Liver (tissue), 9 donors: Measurements from ENCODE around the gene BEAN1. TPM values are rescaled to one million over a fixed set of nuclear protein-coding genes. Genes with fewer than 3 reads are reported as not detected.

Source experiments
- DNase-seq: peaks from one replicate; pipeline ENCODE4 v3.0.0-alpha.2; 2017; ENCODE audit warnings: low spot score
- H3K27ac ChIP-seq, 2 donors: one replicate each; pipeline ENCODE4 v1.7.0; 2013; ENCODE audit warnings: inconsistent platforms in 2 of 2, low read length in 2 of 2, control low read depth in 1 of 2, low read depth in 1 of 2, mild to moderate bottlenecking in 1 of 2
- H3K27me3 ChIP-seq, 4 donors: one replicate each; pipeline versions ENCODE4 v1.6.1 to v1.7.0; 2013; ENCODE audit warnings: low read length in 3 of 4, inconsistent platforms in 1 of 4, mild to moderate bottlenecking in 1 of 4, moderate library complexity in 1 of 4; ENCODE audit not compliant: control insufficient read depth in 4 of 4, insufficient read depth in 4 of 4
- H3K36me3 ChIP-seq, 4 donors: one replicate each; pipeline versions ENCODE4 v1.6.1 to v1.7.0; 2013; ENCODE audit warnings: low read length in 3 of 4, mild to moderate bottlenecking in 3 of 4, low read depth in 1 of 4, moderate library complexity in 1 of 4; ENCODE audit not compliant: control insufficient read depth in 4 of 4, insufficient read depth in 3 of 4
- H3K4me1 ChIP-seq, 4 donors: one replicate each; pipeline versions ENCODE4 v1.6.1 to v1.7.0; 2013; ENCODE audit warnings: low read length in 3 of 4, mild to moderate bottlenecking in 3 of 4, moderate library complexity in 1 of 4; ENCODE audit not compliant: control insufficient read depth in 4 of 4, insufficient read depth in 4 of 4
- H3K4me3 ChIP-seq, 3 donors: one replicate each; pipeline versions ENCODE4 v1.6.1 to v1.7.0; 2013; ENCODE audit warnings: low read length in 3 of 3, control low read depth in 1 of 3, low read depth in 1 of 3, mild to moderate bottlenecking in 1 of 3
- H3K9ac ChIP-seq, 2 donors: one replicate each; pipeline ENCODE4 v1.7.0; 2013; ENCODE audit warnings: low read length in 2 of 2, mild to moderate bottlenecking in 2 of 2, moderate library complexity in 2 of 2, control low read depth in 1 of 2, low read depth in 1 of 2
- H3K9me3 ChIP-seq, 4 donors: one replicate each; pipeline versions ENCODE4 v1.6.1 to v1.7.0; 2013; ENCODE audit warnings: low read length in 3 of 4; ENCODE audit not compliant: control insufficient read depth in 4 of 4
- CTCF ChIP-seq: fragments of 150-350 bp; IDR thresholded peaks from 2 replicates; pipeline ENCODE4 v1.5.1; 2017; ENCODE audit warnings: improper control_type of control experiment, low read depth, low read length; ENCODE audit not compliant: missing input control
- EGR1 ChIP-seq, 2 donors: IDR thresholded peaks; 2 replicates each; pipeline ENCODE4 v1.6.1; 2016 to 2018; ENCODE audit warnings: antibody characterized with exemption in 2 of 2, low read depth in 2 of 2
- FOXA2 ChIP-seq: IDR thresholded peaks from 2 replicates; pipeline ENCODE4 v1.6.1; 2016; ENCODE audit warnings: antibody characterized with exemption
- HNF4G ChIP-seq: IDR thresholded peaks from 2 replicates; pipeline ENCODE4 v1.6.1; 2016; ENCODE audit warnings: antibody characterized with exemption
- MAX ChIP-seq: IDR thresholded peaks from 2 replicates; pipeline ENCODE4 v1.6.1; 2016; ENCODE audit warnings: antibody characterized with exemption
- RAD21 ChIP-seq, 2 donors: IDR thresholded peaks; 2 replicates each; pipeline ENCODE4 v1.6.1; 2016; ENCODE audit warnings: antibody characterized with exemption in 2 of 2, mild to moderate bottlenecking in 2 of 2
- SP1 ChIP-seq: IDR thresholded peaks from 2 replicates; pipeline ENCODE4 v1.6.1; 2018; ENCODE audit warnings: antibody characterized with exemption, mild to moderate bottlenecking
- TAF1 ChIP-seq: conservative IDR thresholded peaks from 2 replicates; pipeline ENCODE4 v1.6.1; 2016; ENCODE audit warnings: antibody characterized with exemption, mild to moderate bottlenecking
- ZBTB33 ChIP-seq: IDR thresholded peaks from 2 replicates; pipeline ENCODE4 v1.6.1; 2016; ENCODE audit warnings: antibody characterized with exemption
- WGBS: extraction: QIAGEN DNeasy Blood & Tissue Kit; methylation state at CpG from one replicate; pipeline ENCODE4 v1.1.7; 2013; 5-methylcytosine and 5-hydroxymethylcytosine counted together
- polyA plus RNA-seq, 2 donors: library from polyadenylated mRNA; stranded (reverse) in 1 of 2; unstranded in 1 of 2; fragments of 200-250 nt in 1 of 2; fragments of >200 nt in 1 of 2; fragmentation: Nextera tagmentation in 1 of 2; extraction: Ambion mirVana in 1 of 2; gene quantifications; one replicate each; pipeline versions ENCODE4 v1.2.1 to v1.2.3, GENCODE V29; 2013 to 2015
- total RNA-seq, 2 donors: library from RNA; depleted of rRNA; stranded (reverse); fragments of >200 nt; gene quantifications; one replicate each; pipeline ENCODE4 v1.2.3, GENCODE V29; 2014
- donor health status: healthy.
- donor health status: healthy.
- donor health status: healthy.
- donor health status: healthy.
- donor health status: healthy.

BEAN1 gene
- total and polyA plus RNA-seq, 4 donors, result 0.22 to 0.99 (median 0.25) TPM; not detected in 1

- TF ChIP-seq HNF4G, result no peak
- no peak for TF ChIP-seq FOXA2
- TF ChIP-seq RAD21 (IDR thresholded peaks at IDR 0.05), result no peak
- TF ChIP-seq TAF1, result no peak
- TF ChIP-seq CTCF, result no peak
- no peak for TF ChIP-seq MAX
- Histone ChIP-seq H3K9me3 (no peaks in the 10 kb centered on the region), H3K4me3 (no peak overlapping the region), H3K36me3 (no peaks in the 10 kb centered on the region), H3K9ac (no peak overlapping the region), H3K27ac (peak overlapping the region in 1 of 2 donors; percentile 23), H3K27me3 (no peaks in the 10 kb centered on the region), H3K4me1 (peaks cover 18 to 47% (median 38%) of the 10 kb centered on the region in 4 donors)
- 78% methylated on average over 4 of the region's 4 CpGs for WGBS
- no peak for DNase-seq
Measured at GRCh38 chr16:66507731-66508239, 80.7 kb downstream of the BEAN1 start.

GRCh38 chr16:66508248-66508913 is 81.3 kb downstream of the BEAN1 start:
- no peak for DNase-seq
- TF ChIP-seq EGR1 (IDR thresholded peaks at IDR 0.05; ENCODE audit: low read depth in 2 of 2) (no peak), TAF1 (no peak)
- WGBS, result 74% methylated on average over 7 of the region's 7 CpGs
- no peaks in the 10 kb centered on the region for H3K9me3 ChIP-seq
- no peak overlapping the region for H3K9ac ChIP-seq
- no peaks in the 10 kb centered on the region for H3K36me3 ChIP-seq
- H3K27me3 ChIP-seq, result no peaks in the 10 kb centered on the region
- H3K4me3 ChIP-seq, result no peak overlapping the region
- peak overlapping the region; percentile 4 to 23 for H3K27ac ChIP-seq
- peaks cover 18 to 48% (median 37%) of the 10 kb centered on the region in 4 donors for H3K4me1 ChIP-seq

- no peak for DNase-seq
- H3K27ac ChIP-seq, result peak overlapping the region; percentile 4 to 39
- TF ChIP-seq ZBTB33 (no peak), SP1 (no peak)
Measured at GRCh38 chr16:66508914-66509496, 81.9 kb downstream of the BEAN1 start.

More at GRCh38 chr16:66508914-66509496, 81.9 kb downstream of the BEAN1 start:
- no peaks in the 10 kb centered on the region for H3K36me3 ChIP-seq
- H3K4me3 ChIP-seq, result no peak overlapping the region
- peaks cover 20 to 49% (median 38%) of the 10 kb centered on the region in 4 donors for H3K4me1 ChIP-seq
- 96% methylated on average over 9 of the region's 9 CpGs for WGBS
- H3K9me3 ChIP-seq, result no peaks in the 10 kb centered on the region
- H3K27me3 ChIP-seq, result no peaks in the 10 kb centered on the region
- H3K9ac ChIP-seq, result no peak overlapping the region
